HepG2 (cell line): ENCODE measurements around the gene METTL16. TPM values are rescaled to one million over a fixed set of nuclear protein-coding genes. Genes with fewer than 3 reads are reported as not detected.

Experiments used
- ELF3 ChIP-seq: IDR thresholded peaks from 2 replicates; pipeline ENCODE4 v1.6.1; 2016; ENCODE audit warnings: missing genetic modification reagents, missing compliant biosample characterization
- FOSL1 ChIP-seq: sonication (generic); formaldehyde crosslinking; IDR thresholded peaks from 2 replicates; pipeline ENCODE4 v1.9.0; 2021; ENCODE audit warnings: missing genetic modification reagents, borderline replicate concordance
- HMG20B ChIP-seq: conservative IDR thresholded peaks from 2 replicates; pipeline ENCODE4 v1.6.1; 2016; ENCODE audit warnings: missing genetic modification reagents, missing compliant biosample characterization
- HOXA9 ChIP-seq: sonication (generic); formaldehyde crosslinking; IDR thresholded peaks from 2 replicates; pipeline ENCODE4 v1.8.1; 2022; ENCODE audit warnings: missing genetic modification reagents, mild to moderate bottlenecking, moderate library complexity, borderline replicate concordance
- SCMH1 ChIP-seq: sonication (generic); formaldehyde crosslinking; IDR thresholded peaks from 2 replicates; pipeline ENCODE4 v1.9.0; 2021; ENCODE audit warnings: missing genetic modification reagents, mild to moderate bottlenecking, borderline replicate concordance
- SIN3B ChIP-seq: fragments of 150-350 bp; IDR thresholded peaks from 2 replicates; pipeline ENCODE4 v1.6.1; 2014; ENCODE audit warnings: low read length
- SRY ChIP-seq: sonication (generic); formaldehyde crosslinking; IDR thresholded peaks from 2 replicates; pipeline ENCODE4 v1.8.0; 2022; ENCODE audit warnings: mild to moderate bottlenecking, missing genetic modification reagents
- SSRP1 ChIP-seq: IDR thresholded peaks from 2 replicates; pipeline ENCODE4 v1.6.1; 2016; ENCODE audit warnings: control low read depth
- TEAD2 ChIP-seq: sonication (generic); formaldehyde crosslinking; IDR thresholded peaks from 2 replicates; pipeline ENCODE4 v1.9.0; 2021; ENCODE audit warnings: missing genetic modification reagents
- U2AF1 ChIP-seq: fragments of 200-400 bp; formaldehyde crosslinking; optimal IDR thresholded peaks from 2 replicates; pipeline ENCODE3; 2017; ENCODE audit warnings: mild to moderate bottlenecking, low read depth, low read length
- ZNF143 ChIP-seq: sonication (generic); formaldehyde crosslinking; IDR thresholded peaks from 2 replicates; pipeline ENCODE4 v1.4.0; 2020; ENCODE audit warnings: missing genetic modification reagents
- ZNF713 ChIP-seq: sonication (generic); formaldehyde crosslinking; IDR thresholded peaks from 2 replicates; pipeline ENCODE4 v1.4.0; 2020; ENCODE audit warnings: mild to moderate bottlenecking, missing genetic modification reagents
- ZNF749 ChIP-seq: sonication (generic); formaldehyde crosslinking; IDR thresholded peaks from 2 replicates; pipeline ENCODE4 v1.8.0; 2022; ENCODE audit warnings: mild to moderate bottlenecking, missing genetic modification reagents, moderate library complexity, borderline replicate concordance
- polyA plus RNA-seq, 8 experiments: library from polyadenylated mRNA; depleted of rRNA in 3 of 8; stranded (reverse) in 7 of 8; unstranded in 1 of 8; fragments of >200 nt; fragmentation: Illumina TruSeq in 4 of 8; extraction: Trizol in 4 of 8; gene quantifications; 2 replicates each; pipeline versions ENCODE4 v1.2.1 to v1.2.3, GENCODE V29; 2011 to 2016; ENCODE audit warnings: low read depth in 4 of 8, missing spikeins in 1 of 8, mixed read lengths in 1 of 8; ENCODE audit not compliant: insufficient read depth in 1 of 8
- total RNA-seq, 5 experiments: library from RNA; depleted of rRNA; stranded (reverse); fragments of >200 nt; fragmentation: Illumina TruSeq; extraction: Trizol; gene quantifications; 2 replicates each; pipeline ENCODE4 v1.2.3, GENCODE V29; 2016; ENCODE audit warnings: low read depth in 1 of 5
- TF ChIP-seq, protein P1 (sequence below): sonication (generic); formaldehyde crosslinking; IDR thresholded peaks from 2 replicates; pipeline ENCODE4 v1.4.0; 2020; ENCODE audit warnings: missing genetic modification reagents
- TF ChIP-seq, protein P2 (sequence below): sonication (generic); formaldehyde crosslinking; IDR thresholded peaks from 2 replicates; pipeline ENCODE4 v1.4.0; 2020; ENCODE audit warnings: missing genetic modification reagents
- TF ChIP-seq, protein P3 (sequence below): IDR thresholded peaks from 2 replicates; pipeline ENCODE4 v1.4.0; 2020; ENCODE audit warnings: mild to moderate bottlenecking, missing genetic modification reagents
- TF ChIP-seq, protein P4 (sequence below): sonication (generic); formaldehyde crosslinking; IDR thresholded peaks from 2 replicates; pipeline ENCODE4 v1.5.0; 2020; ENCODE audit warnings: missing genetic modification reagents

METTL16 gene
- total and polyA plus RNA-seq, 2 of the 13 experiments (the other 11 are each of a cell fraction or from before 2014, with no cell fraction given): 11.6 to 18.5 TPM

DNA sequence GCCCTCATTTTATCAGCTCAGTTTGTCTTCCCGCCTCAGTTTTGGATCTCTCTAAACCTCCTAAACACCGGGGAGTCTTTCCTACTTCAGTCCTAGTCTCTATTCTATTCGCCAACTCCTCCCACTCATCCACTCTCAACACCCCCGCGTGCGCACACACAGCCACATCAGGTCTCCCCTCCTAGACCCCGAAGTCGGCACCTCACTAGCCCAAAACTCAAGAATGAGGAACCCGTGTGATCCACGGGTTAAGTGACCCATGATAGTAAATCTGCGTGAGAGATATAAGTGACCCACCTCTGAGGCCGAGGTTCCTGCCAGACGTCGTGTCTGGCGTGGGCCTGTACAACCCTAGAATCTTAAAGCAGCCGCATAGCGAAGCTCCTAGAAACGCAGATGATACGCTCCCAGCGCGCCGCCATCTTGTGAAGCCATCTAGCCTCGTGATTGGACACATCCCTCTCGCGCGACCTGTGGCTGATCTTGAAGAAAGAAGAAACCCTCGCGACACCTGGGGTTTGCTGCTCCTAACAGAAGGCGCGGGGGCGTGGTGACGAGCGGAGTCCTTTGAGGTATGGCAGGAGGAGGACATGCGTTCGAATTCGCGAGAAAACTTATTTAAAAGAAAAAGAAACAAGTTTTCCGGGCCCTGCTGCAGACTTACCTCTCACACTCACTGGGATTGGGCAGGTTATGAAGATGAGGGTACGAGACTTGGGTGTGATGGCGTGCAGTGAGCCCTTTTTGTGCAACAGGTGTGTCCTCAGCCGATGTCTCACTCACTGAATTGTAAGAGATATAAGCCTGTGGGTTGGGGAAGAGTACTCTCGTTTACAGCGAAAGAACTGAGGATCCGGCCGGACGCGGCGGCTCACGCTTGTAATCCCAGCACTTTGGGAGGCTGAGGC, at the start of gene METTL16 (continued):
- TF ChIP-seq, protein P1, sequence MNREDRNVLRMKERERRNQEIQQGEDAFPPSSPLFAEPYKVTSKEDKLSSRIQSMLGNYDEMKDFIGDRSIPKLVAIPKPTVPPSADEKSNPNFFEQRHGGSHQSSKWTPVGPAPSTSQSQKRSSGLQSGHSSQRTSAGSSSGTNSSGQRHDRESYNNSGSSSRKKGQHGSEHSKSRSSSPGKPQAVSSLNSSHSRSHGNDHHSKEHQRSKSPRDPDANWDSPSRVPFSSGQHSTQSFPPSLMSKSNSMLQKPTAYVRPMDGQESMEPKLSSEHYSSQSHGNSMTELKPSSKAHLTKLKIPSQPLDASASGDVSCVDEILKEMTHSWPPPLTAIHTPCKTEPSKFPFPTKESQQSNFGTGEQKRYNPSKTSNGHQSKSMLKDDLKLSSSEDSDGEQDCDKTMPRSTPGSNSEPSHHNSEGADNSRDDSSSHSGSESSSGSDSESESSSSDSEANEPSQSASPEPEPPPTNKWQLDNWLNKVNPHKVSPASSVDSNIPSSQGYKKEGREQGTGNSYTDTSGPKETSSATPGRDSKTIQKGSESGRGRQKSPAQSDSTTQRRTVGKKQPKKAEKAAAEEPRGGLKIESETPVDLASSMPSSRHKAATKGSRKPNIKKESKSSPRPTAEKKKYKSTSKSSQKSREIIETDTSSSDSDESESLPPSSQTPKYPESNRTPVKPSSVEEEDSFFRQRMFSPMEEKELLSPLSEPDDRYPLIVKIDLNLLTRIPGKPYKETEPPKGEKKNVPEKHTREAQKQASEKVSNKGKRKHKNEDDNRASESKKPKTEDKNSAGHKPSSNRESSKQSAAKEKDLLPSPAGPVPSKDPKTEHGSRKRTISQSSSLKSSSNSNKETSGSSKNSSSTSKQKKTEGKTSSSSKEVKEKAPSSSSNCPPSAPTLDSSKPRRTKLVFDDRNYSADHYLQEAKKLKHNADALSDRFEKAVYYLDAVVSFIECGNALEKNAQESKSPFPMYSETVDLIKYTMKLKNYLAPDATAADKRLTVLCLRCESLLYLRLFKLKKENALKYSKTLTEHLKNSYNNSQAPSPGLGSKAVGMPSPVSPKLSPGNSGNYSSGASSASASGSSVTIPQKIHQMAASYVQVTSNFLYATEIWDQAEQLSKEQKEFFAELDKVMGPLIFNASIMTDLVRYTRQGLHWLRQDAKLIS (CRISPR knock-in tag): 0 out of 2 replicates have a peak, but pooled peaks have one; percentile 72
- peak; percentile 71; the same call in 1 of the 2 replicates for TF ChIP-seq SIN3B
- no peak for TF ChIP-seq TEAD2 (CRISPR knock-in tag)
- TF ChIP-seq, protein P2, sequence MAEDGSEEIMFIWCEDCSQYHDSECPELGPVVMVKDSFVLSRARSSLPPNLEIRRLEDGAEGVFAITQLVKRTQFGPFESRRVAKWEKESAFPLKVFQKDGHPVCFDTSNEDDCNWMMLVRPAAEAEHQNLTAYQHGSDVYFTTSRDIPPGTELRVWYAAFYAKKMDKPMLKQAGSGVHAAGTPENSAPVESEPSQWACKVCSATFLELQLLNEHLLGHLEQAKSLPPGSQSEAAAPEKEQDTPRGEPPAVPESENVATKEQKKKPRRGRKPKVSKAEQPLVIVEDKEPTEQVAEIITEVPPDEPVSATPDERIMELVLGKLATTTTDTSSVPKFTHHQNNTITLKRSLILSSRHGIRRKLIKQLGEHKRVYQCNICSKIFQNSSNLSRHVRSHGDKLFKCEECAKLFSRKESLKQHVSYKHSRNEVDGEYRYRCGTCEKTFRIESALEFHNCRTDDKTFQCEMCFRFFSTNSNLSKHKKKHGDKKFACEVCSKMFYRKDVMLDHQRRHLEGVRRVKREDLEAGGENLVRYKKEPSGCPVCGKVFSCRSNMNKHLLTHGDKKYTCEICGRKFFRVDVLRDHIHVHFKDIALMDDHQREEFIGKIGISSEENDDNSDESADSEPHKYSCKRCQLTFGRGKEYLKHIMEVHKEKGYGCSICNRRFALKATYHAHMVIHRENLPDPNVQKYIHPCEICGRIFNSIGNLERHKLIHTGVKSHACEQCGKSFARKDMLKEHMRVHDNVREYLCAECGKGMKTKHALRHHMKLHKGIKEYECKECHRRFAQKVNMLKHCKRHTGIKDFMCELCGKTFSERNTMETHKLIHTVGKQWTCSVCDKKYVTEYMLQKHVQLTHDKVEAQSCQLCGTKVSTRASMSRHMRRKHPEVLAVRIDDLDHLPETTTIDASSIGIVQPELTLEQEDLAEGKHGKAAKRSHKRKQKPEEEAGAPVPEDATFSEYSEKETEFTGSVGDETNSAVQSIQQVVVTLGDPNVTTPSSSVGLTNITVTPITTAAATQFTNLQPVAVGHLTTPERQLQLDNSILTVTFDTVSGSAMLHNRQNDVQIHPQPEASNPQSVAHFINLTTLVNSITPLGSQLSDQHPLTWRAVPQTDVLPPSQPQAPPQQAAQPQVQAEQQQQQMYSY (CRISPR knock-in tag): no peak
- no peak for TF ChIP-seq FOSL1
- TF ChIP-seq HOXA9 (CRISPR knock-in tag): no peak
- TF ChIP-seq, protein P3, sequence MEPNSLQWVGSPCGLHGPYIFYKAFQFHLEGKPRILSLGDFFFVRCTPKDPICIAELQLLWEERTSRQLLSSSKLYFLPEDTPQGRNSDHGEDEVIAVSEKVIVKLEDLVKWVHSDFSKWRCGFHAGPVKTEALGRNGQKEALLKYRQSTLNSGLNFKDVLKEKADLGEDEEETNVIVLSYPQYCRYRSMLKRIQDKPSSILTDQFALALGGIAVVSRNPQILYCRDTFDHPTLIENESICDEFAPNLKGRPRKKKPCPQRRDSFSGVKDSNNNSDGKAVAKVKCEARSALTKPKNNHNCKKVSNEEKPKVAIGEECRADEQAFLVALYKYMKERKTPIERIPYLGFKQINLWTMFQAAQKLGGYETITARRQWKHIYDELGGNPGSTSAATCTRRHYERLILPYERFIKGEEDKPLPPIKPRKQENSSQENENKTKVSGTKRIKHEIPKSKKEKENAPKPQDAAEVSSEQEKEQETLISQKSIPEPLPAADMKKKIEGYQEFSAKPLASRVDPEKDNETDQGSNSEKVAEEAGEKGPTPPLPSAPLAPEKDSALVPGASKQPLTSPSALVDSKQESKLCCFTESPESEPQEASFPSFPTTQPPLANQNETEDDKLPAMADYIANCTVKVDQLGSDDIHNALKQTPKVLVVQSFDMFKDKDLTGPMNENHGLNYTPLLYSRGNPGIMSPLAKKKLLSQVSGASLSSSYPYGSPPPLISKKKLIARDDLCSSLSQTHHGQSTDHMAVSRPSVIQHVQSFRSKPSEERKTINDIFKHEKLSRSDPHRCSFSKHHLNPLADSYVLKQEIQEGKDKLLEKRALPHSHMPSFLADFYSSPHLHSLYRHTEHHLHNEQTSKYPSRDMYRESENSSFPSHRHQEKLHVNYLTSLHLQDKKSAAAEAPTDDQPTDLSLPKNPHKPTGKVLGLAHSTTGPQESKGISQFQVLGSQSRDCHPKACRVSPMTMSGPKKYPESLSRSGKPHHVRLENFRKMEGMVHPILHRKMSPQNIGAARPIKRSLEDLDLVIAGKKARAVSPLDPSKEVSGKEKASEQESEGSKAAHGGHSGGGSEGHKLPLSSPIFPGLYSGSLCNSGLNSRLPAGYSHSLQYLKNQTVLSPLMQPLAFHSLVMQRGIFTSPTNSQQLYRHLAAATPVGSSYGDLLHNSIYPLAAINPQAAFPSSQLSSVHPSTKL (CRISPR knock-in tag): peak; percentile 35
- no peak for TF ChIP-seq ZNF749 (CRISPR knock-in tag)
- no peak for TF ChIP-seq HMG20B (CRISPR knock-in tag)
- no peak for TF ChIP-seq ZNF713 (CRISPR knock-in tag)
- TF ChIP-seq, protein P4, sequence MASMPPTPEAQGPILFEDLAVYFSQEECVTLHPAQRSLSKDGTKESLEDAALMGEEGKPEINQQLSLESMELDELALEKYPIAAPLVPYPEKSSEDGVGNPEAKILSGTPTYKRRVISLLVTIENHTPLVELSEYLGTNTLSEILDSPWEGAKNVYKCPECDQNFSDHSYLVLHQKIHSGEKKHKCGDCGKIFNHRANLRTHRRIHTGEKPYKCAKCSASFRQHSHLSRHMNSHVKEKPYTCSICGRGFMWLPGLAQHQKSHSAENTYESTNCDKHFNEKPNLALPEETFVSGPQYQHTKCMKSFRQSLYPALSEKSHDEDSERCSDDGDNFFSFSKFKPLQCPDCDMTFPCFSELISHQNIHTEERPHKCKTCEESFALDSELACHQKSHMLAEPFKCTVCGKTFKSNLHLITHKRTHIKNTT (CRISPR knock-in tag): no peak
- no peak for TF ChIP-seq ZNF143 (CRISPR knock-in tag)
- TF ChIP-seq SRY: no peak
- no peak for TF ChIP-seq U2AF1
- TF ChIP-seq SCMH1 (CRISPR knock-in tag): no peak
- TF ChIP-seq ELF3 (CRISPR knock-in tag): peak; percentile 32; the same call in 1 of the 2 replicates
- no peak for TF ChIP-seq SSRP1 (CRISPR knock-in tag)
